Measurements from ENCODE around the gene FLRT2. TPM values are rescaled to one million over a fixed set of nuclear protein-coding genes. Genes with fewer than 3 reads are reported as not detected.

Gene FLRT2
- total RNA-seq, 1 donor, result under 0.01 TPM

DNA sequence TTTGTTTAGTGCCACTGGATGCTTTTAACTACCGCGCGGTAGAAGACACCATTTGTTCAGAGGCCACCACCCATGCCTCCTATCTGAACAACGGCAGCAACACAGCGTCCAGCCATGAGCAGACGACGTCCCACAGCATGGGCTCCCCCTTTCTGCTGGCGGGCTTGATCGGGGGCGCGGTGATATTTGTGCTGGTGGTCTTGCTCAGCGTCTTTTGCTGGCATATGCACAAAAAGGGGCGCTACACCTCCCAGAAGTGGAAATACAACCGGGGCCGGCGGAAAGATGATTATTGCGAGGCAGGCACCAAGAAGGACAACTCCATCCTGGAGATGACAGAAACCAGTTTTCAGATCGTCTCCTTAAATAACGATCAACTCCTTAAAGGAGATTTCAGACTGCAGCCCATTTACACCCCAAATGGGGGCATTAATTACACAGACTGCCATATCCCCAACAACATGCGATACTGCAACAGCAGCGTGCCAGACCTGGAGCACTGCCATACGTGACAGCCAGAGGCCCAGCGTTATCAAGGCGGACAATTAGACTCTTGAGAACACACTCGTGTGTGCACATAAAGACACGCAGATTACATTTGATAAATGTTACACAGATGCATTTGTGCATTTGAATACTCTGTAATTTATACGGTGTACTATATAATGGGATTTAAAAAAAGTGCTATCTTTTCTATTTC, 93.2 kb downstream of the FLRT2 start:
- DNase-seq (ENCODE audit: low read depth in 2 of 3, low spot score in 2 of 3), result no peak

DNA sequence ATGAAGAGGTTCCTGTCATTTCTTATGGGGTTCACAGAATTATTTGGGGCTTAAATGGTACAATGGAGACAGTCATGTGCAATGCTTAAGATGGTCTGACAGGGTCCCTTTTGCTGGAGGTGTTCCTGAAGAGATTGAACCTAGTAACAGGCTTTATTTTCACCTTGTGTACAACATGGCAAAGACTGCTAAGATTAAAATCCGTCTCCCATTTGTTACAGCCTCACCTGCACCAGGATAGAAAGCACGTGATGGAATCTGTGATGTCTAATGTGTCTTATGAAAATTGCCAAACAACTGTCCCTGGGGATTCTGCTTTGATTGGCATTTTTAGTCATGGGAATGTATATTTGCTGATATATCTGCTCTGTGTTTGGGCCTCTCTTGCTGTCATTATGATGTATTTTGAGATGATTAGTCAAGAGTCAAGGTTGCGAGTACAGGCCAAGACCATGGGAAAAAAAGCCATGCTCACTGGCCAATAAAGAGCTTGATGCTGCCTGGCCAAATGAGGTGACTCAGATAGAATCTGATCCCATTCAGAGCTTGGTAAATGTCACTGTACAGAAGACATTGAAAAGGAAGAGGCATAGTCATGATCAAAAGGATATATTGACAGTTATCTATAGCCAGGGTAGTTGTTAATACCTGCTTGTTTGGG, 96.1 kb downstream of the FLRT2 start:
- no peak for DNase-seq (ENCODE audit: low read depth in 2 of 3, low spot score in 2 of 3)

DNA sequence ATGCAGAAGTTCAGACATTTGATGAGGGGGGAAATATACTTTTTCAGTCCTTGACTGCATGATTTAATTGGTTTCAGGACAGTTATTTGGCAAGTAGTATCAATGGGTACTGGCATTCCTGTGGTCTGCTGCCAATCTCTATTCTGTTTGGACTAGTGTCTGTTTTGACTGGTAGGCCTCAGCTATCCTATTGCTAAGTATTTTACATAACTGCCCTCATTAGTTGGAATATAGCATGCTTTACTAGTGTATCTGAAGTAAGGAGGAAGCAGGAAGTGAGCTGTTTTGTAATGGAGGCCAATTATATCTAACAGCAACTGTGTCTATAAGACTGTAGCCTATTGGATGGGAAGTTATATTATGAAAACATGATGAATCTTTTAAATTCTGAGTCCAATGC, 104.3 kb downstream of the FLRT2 start:
- no peak for DNase-seq (ENCODE audit: low read depth in 2 of 3, low spot score in 2 of 3)

DNA sequence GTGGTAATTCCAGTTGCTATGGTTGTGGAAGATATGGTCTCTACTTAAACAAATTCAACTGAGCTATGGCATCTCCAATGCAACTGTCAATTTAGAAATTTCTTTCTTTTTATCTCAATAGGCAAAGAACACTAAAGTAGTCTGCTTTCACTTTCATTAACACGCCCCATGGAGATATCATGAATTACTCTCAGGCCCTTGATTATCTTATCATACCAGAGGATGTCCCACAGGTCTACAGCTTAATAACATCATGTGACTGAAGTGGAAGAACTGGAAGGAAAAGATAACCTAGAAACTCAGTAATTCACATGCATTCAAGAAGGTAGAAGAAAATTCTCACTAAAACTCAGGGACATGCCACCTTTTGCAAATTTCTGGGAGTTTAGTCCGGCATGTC, 114.3 kb downstream of the FLRT2 start:
- peak in 2 of 3 donors; percentile 5 to 11 for DNase-seq (ENCODE audit: low read depth in 2 of 3, low spot score in 2 of 3)

DNA sequence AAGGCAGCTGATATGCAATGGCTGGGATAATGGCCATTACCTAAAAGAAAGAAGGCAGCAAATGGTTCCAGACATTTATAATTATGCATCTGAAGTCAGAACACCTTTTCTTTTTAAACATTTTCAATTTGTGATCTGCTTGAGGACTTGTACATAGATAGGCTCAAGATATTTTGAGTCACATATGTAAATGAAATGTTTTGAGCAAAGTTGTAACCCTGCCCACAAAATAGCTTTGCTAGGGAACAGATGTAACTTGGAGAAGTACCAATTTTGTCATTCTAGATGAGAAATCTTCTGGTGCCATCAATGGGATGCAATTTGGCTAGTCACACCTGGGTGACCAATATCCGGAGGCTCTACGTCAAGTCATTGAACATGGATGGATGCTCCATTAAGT, 123.1 kb downstream of the FLRT2 start:
- no peak for DNase-seq (ENCODE audit: low read depth in 2 of 3, low spot score in 2 of 3)

DNA sequence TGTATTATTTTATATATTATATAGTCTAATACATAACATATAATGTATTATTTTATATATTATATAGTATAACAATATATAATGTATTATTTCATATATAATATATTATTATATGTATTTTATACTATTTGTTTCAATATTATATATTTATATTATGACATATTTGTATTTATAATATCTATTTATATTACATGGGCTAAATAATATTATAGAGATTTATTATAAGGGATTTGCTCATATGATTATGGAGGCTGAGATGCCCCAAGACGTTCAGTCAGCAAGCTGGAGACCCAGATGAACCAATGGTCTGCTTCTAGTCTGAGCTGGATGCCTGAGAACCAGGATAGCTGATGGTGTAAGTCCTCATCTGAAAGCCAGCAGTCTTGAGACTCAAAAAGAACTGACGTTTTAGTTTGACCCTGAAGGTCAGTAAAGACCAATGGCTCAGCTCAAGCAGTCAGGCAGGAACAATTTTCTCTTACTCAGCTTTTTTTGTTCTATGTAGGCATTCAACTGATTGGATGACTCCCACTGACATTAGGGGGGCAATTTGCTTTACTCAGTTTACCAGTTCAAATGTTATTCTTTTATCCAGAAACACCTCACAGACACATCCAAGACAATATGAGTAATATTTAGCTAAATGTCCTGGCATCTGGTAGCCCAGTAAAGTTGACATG, 130.4 kb downstream of the FLRT2 start:
- DNase-seq (ENCODE audit: low read depth in 2 of 3, low spot score in 2 of 3), result no peak

DNA sequence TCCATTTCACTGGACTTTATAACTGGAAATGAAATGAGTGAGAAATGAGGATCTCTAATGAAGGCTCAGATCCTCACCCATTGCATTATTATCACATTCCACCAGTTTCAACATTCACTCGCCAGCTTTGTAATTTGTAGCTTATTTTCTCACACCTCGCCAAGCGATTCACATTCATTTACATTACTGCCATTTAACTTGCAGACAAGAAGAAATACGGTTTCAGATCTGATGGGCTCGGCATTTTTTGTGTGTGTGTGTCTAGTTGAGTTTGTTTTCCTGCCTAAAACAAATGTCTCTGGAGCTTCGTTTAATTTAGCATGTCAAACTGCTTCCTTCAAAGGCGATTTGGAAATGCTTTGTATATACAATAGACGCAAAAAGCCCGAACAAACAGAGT, 132.2 kb downstream of the FLRT2 start:
- DNase-seq (ENCODE audit: low read depth in 2 of 3, low spot score in 2 of 3), result no peak

DNA sequence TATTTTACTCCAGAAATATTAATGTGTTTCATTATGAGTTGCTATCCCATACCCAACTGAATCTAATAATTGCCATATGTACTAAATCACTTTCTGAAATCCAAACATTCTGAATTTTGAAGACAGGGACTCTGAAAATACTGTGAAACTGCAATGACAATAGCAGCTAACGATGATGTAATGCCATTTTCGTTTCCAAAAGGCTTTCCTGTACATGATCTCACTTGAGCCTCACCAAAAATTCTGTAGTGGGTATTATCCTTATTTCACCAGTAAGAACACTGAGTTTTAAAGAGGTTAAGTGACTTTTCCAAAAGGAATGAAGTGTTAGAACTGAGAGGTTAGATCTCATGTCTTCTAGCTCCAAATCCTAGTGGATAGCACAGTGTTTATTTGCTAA, 133.3 kb downstream of the FLRT2 start:
- DNase-seq (ENCODE audit: low read depth in 2 of 3, low spot score in 2 of 3), result no peak

DNA sequence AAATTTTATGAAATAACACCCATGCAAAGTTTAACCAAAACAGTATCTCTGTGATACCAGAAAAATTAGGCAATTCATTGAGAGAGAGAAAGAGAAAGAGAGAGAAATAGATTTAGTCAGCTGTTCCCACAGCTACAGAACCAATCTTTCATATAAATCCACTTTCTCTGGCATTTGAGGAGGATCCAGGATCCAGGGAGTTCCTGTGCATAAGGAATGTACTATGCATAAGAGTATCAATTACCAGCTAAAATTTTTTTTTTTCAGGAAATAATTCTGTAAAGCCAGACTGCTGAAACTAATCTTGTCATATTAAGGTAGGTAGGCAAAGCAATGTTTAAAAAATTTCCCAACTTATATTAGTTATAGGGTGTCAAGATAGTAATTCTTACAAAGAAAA, 133.7 kb downstream of the FLRT2 start:
- DNase-seq (ENCODE audit: low read depth in 2 of 3, low spot score in 2 of 3), result no peak

DNA sequence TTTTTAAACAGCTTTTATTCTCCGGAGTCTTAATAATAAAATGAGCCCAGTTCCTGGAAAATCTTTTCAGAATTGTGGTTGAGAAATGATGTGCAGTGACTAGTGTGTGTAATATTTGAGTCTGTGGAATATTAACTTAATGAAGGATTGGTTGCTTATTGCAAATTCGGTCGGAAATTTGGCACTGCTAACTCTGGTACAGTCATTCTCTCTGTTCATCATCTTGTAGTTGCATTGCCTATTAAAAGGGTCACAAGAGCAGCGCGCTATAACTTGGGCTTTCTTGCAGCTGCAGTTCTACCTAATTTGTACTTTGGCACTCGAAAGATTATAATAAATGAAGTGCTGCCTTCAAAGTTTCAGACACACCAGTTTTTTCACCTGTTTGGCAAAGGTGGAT, 146.0 kb downstream of the FLRT2 start:
- no peak for DNase-seq (ENCODE audit: low read depth in 2 of 3, low spot score in 2 of 3)

DNA sequence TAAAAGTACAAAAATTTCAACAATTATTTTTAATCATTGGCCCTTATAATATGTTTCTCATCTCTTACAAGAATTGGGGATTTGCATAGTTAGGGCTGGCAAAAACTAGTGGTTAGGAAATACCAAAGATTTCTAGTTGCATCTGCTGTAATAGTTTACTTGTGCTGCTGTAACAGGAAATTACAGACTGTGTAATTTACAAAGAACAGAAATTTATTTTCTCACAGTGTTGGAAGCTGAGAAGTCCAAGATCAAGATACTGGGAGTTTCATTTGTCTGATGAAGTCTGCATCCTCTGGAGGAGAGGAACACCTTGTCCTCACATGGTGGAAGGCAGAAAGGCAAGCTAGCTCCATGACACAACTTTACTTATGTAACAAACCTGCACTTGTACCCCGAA, 157.0 kb downstream of the FLRT2 start:
- DNase-seq (ENCODE audit: low read depth in 2 of 3, low spot score in 2 of 3), result no peak

DNA sequence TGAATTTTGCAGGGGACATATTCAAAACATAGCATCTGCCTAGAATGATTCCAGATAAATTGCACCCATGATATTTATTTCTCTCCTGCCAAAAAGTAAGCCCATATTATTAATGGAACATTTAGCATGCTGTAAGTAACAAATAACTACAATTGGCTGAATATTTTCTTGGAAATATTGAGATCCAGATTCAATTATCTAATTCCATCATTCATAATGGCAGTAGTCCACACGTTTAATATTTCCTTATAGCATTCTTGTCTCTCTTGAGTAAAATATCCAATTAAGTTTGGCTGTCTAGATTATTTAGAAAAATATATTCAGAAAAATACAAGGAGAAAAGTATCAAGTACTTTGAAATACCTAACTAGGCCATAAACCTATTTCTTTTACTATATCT, 157.5 kb downstream of the FLRT2 start:
- DNase-seq (ENCODE audit: low read depth in 2 of 3, low spot score in 2 of 3), result no peak

DNA sequence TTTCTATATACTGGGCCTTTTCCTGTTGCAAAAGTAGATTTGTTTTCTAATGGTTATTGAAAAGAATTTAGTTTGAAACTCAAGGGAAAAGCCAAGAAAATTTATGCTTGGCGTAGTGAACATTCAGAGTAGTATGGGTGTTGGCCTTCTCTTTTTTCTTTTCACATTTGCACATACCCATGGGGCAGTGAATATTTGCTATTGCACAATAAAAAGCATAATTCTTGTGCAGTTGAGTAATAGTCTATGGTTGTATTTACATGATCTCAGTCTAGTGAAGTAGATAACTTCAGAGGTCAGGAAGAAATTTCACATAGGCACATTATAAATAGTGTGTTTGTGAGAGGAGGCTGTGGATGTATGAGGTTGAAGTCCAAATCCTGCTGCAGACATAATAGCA, 158.1 kb downstream of the FLRT2 start:
- DNase-seq (ENCODE audit: low read depth in 2 of 3, low spot score in 2 of 3), result no peak

DNA sequence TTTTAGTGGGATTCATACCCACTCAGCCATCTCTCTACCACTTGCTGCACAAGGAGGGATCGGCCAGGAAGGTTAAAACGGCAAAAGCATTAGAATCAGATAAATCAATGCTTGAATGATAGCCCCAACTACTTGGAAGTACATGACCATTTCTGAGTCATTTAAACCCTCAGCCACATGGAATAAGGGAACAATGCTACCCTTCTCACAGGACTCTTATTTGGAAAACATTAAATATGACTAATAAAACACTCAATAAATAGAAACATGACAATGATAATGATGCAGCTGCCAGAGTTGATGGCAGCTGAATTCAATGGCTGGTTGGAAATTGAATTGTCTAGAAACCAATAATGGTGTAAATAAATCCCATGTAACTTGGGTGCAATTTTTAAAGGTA, 165.4 kb downstream of the FLRT2 start:
- no peak for DNase-seq (ENCODE audit: low read depth in 2 of 3, low spot score in 2 of 3)

DNA sequence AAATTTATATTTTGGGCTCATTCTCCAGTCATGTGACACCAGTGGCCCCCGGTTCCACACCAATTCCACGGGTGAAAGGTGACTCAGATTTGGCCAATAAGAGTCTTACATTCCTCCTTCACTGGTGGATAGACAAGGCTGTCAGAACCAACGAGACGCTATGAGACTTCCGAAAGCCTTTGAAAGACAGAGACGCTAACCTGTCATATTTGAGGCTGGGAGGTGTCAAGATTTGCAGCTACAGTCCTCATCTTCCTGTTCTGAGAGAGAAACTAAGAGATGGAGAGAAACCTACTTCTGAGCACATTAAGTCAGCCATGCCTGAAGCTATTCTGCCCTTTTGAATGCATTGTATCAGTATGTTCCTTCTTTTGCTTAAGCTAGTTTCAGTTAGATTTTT, 171.2 kb downstream of the FLRT2 start:
- DNase-seq (ENCODE audit: low read depth in 2 of 3, low spot score in 2 of 3), result no peak

DNA sequence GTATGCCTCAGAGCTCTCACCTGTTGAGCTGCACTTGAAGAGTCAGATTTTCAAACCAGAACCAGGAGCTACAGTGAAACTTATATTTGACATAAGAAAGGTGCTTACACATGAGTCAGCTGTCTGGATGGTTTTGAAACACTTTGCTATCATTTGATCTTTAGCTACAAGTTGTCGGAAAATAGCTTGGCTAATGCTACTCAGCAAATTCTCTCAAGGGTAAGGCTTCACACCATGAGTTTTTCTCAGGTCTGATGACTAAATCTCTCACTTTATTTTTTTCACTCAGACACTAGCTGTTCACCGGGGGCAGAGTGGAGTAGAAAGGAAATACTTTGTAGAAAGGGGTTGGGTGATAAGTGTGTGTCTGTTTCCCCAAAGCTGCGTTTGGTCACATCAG, 171.8 kb downstream of the FLRT2 start:
- peak in 2 of 3 donors; percentile 0 to 15 for DNase-seq (ENCODE audit: low read depth in 2 of 3, low spot score in 2 of 3)

DNA sequence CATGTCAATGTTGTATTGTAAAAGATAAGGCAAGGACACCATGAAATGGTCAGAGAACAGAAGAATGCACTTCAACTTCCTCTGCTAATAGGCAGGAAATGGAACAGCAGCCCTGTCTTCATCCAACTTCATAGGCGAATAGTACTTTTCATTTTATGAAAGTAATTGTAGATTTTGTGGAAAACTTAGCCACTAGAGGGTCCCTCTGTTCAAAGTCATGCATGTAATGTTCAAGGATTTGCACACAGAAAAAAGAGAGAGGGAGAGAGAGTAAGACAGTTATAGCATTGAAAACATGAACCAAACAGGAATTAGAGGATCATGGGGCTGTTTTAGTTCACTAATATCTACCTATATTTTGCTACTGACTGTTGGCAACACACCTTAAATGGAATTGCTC, 172.2 kb downstream of the FLRT2 start:
- peak in 1 of 3 donors; percentile 14 for DNase-seq (ENCODE audit: low read depth in 2 of 3, low spot score in 2 of 3)

DNA sequence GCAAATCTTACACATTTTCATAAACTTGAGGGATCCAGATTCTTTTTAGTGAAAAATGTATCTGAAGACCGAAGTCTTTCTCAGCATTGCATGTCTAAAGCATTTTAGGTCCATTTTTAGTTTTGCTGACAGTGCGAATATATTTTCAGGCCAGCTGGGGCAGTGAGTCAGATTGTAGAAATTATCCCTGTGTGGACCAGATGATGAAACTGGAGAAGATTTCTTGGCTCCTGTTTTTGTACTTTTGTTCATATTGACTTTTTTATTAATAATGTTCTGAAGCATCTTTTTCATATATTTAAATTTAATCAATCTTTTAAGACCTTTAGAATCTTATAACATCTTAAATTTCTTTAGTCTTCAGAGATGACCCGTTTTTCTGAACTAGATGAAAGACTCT, 173.1 kb downstream of the FLRT2 start:
- no peak for DNase-seq (ENCODE audit: low read depth in 2 of 3, low spot score in 2 of 3)
